Measurements from ENCODE around the gene MAD1L1.

- TF ChIP-seq CTCF (IDR thresholded peaks at IDR 0.05) (no peak), POLR2A (IDR thresholded peaks at IDR 0.05) (no peak)
Measured at GRCh38 chr7:2068693-2069471, 163.9 kb downstream of the MAD1L1 start.
